HG03378 (cell line): ENCODE results near the gene FSTL3.

Experiments
- ATAC-seq: cut with Tn5 transposase; IDR thresholded peaks from one replicate; pipeline ENCODE4 v1.9.1; 2021; ENCODE audit warnings: mild to moderate bottlenecking, moderate library complexity; ENCODE audit not compliant: unreplicated experiment

The FSTL3 gene

DNA sequence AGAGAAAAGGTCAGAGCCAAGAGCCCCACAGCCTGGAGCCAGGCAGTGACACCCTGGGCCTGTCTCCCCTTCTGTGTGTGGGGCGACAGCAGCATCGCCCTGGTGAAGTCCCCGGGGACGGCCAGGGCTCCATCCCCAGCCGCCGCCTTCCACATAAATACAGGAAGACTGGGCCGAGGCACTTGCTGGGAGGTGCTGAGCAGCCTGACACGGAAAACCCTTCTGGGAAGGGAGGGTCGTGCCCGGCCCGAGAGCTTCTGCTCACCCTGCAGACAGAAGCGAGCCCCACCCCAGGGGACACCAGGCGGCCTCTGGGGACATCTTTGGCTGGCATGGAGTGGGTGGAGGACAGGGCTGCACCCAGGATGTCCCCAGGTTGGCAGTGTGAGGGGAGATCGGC, 31.4 kb upstream of the FSTL3 start:
- ATAC-seq = no peak

DNA sequence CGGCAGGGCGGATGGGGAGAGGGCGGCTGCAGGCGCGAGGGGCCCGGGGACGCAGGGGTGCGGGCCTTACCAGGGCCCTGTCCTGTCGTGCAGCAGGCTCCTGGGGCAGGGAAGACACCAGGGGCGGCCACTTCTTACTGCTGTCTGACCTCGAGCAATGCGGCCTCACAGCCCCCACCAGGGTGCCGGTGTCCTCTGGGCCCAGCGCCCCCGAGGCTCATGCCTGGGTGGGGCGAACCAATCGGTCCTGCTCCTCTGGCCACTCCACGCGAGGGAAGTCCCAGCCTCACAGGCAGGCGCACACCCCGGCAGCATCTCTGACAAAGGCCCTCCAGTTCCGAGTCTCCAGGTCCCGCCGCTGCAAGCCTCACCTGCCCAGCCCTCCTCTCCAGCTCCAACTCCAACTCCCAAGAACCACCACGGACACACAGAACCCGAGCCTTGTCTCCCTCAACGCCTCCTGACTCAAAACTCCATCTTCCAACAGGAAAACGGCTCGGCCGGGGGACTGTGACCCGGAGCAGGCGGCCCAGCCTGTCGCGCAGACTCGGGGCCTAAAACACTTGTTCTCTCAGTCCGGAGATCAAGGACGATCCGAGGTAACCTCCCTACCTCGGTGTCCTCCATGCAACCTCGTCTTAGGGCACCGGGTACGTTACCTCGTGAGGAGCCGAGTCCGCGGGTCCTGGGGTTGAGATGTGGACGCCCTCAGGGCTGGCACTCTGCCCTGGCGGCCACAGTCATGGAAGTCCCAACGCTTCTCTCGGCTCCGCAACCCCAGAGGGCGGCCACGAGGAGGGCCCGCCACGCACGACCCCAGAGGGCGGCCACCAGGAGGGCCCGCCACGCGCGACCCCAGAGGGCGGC, 30.0 kb upstream of the FSTL3 start:
- ATAC-seq = no peak

DNA sequence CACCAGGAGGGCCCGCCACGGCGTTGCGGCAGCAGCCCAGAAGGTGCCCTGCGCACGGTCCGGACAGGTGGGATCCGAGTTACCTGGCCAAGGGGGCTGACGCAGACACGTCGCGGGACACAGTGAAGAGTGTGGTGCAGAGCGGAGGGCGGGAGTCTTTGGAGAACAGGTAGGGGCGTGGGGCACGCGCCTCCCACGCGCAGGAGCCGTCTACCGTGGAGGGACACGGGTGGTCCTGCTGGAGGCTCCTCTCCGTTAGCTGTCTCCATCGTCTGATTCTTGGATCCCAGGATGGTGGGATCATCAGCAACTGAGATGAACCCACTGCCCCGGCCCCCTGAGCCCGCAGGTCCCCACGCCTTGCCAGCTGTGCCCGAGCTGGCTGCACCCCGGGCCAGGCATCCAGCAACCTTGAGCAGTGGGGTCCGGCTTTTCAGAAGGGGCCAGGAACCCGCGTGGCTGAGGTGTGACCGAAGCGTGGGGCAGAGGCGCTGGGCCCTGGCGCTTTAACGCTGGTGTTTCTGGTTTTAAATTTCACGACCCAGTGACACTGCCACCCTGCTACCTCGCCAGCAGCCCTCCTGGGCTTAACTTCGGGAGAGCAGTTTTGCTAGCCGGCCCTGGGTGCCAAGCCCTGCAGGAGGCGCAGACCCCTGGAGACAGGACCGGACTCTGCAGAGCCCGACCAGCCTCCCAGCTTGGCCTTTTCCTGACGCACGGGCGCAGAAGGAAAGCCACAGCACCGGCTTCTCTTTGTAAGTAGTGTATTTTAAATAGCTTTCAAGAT, 29.2 kb upstream of the FSTL3 start:
- no peak for ATAC-seq

DNA sequence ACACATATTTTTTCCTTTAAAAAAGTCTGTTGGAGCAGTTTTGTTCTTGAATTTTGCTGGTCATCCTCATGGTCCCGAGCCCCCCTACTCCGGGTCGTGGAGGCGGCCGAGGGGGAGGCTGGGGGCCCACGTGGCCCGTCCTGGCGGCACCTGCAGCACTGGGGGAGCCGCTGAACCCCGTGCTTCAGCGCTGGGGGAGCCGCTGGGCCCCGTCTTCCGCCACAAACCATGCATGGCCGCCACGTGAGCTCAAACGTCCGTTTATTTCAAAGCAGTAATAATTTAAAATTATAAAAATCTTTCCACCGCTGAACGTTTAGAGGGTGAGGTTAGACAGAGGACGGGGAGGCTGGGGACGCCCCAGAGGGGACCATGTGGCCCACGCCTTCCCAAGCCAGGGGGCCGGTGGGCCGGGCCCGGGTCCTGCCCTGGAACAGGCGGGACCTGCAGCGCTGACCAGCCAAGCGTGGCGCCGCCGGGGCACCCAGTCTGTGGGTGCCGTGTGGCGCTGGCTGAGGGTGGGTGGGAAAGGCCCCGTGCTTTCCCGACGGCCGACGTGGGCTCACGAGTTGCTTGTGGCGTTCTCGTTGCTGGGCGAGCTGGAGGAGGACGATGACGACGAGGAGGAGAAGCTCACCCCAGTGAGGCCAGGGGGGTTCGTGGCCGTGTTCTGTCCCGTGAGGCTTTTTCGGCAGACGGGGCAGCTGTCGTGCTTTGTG, 28.5 kb upstream of the FSTL3 start:
- no peak for ATAC-seq

DNA sequence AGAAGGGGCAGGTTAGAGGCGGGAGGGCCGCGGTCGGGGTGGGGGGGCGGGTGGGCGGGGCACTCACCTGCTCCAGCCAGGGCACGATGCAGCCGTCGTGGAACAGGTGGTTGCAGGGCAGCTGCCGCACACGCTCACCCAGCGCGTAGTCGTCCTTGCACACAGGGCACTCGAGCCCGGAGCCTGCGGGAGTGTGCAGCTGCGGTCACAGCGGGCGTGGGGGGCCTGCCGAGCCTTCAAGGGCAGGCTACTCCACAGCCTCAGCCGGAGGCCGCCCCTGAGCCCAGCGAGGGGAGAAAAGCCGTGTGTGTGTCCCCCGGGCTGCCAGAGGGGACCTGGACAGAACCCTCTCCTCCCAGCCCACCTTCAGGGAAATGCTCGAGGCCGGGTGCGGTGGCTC, 27.9 kb upstream of the FSTL3 start:
- no peak for ATAC-seq

DNA sequence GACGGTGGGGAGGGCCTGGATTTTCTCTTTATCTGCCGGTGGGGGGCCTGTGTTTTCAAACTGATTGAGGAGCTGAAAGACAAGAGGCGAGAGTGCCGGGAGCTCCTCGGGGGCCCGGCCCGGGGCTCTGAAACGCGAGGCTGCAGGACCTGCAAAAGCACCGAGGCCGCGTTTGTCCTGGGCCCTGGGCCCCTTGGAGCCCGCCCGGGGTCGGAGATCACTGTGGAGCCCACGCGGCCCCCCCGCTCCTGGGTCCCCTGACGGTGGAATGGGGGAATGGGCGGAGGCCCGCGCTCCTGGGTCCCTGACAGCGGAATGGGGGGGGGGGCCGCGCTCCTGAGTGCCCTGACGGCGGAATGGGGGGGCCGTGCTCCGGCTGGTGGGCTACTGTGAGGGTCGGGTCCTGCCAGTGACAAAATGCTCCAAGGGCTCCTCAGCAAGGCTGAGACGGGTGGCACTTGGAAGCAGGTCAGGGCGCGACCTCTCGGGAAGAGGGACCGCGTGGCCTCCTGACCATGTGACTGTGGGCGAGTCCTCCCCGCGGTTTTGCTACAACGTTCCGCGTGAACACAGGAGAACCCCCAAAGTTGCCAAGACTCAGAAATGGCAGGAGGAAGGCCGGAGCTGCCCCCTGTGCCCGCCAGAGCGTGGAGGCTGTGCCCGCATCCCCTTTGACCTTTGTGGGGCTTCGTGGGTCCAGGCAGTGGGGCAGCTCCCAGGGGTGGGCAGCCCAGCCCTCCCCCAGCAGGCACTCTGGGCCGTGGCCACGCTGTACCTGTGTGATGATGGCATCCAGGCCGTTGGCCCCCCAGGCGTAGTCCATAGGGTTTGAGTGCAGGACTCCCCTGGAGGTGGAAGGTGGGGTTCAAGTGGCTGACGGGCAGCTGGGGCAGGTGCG, 27.0 kb upstream of the FSTL3 start:
- no peak for ATAC-seq

DNA sequence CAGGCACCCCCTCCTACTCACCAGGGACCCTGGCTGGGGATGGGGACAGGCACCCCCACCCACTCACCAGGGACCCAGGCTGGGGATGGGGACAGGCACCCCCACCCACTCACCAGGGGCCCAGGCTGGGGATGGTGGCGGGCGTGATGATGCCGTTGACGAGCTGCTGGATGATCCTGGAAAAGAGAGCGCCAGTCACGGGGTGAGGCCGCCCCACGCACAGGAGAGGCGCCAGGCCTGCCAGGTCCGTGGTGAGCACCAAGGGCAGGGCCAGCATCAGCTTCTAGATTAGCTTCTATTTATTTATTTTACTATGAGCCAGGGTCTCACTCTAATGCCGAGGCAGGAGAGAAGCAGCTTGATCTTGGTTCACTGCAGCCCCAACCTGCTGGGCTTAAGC, 26.1 kb upstream of the FSTL3 start:
- no peak for ATAC-seq

DNA sequence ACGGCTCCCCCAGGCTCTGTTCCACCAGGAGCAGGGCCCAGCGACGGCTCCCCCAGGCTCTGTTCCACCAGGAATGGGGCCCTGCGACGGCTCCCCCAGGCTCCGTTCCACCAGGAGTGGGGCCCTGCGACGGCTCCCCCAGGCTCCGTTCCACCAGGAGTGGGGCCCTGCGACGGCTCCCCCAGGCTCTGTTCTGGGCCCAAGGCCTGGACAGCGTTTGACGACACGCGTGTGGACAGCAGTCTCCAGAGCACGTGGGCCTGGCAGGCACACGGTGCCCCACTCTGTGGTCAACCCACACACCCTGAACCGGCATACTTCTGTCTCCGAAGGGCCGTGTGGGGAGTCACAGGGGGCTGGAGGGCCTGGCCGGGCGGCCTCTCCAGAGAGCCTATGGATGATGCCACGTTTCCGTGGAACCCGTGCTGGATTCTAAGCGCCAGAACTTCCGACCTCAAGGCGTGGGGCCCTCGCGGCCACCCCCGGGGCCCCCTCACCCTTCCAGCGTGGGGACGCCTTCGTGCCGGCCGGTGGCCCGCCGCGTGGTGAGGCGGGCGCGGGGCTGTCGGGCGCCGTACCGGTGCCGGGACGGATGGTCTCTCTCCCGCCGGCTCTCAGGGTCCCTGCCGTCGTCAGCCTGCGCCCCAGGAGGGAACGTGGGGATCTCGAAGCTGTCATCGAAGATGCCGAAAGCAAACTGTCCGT, 24.9 kb upstream of the FSTL3 start:
- no peak for ATAC-seq

DNA sequence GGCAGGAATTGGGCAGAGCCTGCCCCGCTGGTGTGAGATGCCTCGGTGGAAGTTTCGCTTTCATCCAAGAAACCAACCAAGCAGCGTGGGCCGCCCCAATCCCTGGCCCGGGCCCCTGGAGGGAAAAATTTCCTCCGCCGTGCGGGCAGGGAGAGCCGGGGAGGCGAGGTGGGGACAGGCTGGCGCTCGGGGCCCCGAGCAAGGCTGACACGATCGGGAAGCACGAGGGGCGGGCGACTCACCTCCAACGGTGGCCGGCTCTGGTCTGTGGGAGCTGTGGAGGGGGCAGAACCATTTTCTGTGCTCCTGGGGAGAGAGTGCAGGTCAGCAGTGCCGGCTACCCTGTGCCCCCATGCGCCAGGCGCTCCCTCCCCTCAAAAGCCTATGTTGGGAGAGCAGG, 24.2 kb upstream of the FSTL3 start:
- no peak for ATAC-seq

DNA sequence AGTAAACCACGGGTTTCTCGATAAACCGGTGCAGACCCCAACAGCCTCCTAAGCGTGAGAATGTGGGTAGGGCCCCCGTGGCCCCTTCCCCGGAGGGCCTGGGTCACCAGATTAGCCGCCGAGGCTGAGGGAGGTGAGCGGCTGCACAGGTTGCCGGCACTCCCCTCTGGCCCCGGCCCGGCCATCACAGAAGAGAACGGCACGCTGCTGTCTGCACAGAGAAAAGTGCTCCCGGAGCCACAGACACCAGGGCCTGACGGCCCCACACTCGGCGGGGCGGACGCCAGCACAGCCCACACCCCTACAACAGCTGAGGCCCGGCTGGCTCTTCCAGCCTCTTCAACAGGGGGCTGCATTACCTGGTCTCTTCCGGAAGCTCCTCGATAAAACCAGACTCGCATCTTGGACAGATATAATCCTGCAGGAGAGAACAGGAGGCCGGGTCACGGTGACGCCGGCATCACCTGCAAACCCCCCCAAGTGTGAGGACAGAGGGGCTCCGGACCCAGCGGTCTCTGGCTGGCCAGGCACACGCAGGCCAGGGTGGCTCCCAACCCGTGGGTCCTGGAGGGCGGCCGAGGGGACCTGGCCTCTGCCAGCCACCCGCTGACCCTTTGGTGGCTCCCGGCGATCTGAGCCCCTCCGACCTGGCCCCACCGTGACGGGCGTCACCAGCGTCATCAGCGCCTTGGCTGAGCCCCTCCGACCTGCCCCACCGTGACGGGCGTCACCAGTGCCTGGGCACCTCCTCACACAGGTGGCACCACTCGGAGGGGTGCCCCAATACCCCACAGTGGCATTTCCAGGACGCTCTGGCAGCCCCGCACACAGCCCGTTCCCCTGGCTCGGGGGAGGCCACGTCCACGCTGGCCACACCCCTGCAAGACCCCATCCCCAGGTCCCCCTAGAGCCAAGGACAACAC, 23.5 kb upstream of the FSTL3 start:
- ATAC-seq = no peak

DNA sequence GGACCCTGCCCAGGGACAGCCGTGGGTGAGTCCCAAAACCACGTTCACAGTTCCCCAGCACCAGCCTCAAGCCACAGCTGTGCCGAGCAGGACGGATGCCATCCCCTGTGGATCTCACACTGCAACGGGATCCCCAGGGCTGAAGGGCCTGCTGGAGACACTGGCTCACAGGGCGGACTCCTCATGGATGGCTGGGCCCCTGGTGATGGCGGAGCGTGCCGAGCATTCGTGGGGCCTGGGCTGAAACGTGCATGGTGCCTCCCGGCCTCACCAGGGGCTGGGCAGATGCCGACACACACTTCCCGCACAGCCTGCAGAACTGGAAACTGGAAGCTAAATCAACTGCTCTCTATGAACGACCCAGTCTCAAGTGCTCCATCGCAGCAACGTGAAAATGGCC, 22.8 kb upstream of the FSTL3 start:
- no peak for ATAC-seq

DNA sequence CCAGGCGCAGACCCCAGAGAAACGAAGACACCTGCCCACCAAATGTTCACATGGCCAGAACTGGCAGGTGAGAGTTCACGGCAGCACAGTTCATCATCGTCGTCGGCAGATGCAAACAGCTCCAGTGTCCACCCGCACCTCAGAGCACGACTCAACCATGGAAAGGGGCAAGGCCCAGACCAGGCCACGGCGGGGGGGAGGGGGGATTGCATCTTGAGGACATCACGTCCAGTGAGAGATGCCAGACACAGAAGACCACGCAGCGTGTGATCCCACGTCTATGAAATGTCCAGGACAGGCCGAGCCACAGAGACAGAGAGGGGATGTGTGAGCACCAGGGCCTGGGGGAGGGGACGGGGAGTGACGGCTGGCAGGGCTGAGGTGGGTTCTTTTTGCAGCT, 20.5 kb upstream of the FSTL3 start:
- no peak for ATAC-seq

DNA sequence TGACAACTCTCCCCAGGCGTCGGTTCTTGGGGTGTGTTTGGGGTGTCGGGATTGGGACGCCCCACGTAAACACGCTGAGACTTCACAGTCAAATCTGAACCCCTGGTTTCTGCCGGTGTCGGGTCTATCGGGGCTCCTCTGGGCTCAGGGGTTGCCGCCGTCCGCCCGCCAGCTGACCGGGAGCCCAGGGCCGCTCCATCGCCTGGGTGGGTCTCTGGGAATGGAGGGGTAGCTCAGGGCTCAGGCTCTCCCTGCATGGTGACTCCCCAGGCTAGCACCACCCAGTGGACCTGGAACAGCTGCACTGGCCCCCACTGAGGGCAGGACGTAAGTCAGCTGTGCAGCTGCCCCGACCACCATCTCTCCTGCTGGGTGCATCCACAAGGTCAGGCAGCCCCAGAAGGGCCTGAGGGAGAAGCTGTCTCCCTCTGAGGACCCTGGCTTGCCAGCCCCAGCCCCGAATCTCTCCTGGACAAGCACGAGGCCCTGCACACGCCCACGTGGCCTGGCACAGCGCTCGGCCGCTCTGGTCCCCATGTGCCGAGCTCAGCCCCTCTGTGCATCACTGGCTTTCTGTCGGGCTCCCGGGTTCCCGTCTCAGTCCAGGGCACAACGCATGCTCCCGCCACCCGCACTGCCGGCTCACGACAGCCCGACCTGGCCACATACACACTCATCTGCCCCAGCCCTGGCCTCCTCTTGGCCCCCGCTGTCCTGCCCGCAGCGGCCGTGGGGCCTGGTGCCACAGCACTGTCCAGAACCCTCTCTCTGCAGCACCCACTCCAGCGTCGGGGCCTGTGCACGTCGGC, 19.2 kb upstream of the FSTL3 start:
- ATAC-seq = no peak

DNA sequence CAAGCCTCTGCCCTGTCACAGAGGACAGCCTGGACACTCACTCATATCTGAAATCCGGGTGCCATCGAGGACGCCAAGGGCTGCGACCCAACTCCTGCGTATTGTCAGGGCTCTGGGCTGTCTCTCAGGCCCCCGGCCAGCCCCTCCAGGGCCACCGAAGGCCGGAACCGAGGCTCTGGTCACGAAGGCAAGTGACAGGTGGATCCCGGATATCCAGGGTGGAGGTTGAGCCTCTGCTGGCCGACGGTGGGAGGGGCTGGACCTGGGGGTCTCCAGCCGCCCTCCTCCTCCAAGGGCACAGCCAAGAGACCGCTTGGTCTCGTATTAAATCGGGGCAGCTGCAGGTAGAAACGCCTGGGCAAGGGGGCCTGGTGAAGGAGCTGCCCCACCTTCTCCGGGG, 18.6 kb upstream of the FSTL3 start:
- ATAC-seq = no peak

DNA sequence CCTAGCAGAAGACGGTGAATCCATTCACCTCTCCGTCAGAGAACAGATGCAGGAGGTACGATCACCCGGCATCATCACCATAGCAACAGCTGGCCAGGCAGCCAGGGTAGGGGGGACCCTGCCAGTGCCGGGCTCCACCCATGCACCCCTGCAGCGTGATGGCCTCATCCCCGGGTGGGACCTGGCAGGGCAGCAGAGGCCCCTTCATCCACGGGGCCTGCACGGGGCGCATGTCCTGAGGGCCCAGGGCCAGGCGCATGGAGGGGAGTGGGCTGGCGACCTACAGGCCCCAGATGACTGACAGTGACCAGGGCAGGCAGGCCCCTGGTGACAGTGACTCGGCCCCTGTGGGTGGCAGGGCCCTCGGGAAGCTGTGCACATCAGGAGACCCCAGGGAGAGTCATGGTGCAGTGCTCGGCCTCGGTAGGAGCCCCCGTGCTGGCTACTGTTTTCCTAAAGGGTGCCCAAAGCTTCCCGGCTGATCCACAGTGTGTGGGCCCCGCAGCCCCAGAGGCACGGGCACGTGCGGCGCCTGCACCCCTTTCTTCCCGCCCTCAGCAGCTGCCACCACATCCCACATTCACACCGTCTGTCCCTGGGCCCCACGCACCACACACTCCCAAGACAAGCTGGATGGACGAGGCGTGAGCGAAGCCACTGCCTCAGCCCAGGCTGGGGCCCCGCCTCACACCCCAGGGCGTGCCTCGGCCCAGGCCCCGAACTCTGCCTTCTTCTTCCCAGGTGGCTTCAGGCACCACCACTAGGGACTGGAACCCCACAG, 17.9 kb upstream of the FSTL3 start:
- ATAC-seq = no peak

DNA sequence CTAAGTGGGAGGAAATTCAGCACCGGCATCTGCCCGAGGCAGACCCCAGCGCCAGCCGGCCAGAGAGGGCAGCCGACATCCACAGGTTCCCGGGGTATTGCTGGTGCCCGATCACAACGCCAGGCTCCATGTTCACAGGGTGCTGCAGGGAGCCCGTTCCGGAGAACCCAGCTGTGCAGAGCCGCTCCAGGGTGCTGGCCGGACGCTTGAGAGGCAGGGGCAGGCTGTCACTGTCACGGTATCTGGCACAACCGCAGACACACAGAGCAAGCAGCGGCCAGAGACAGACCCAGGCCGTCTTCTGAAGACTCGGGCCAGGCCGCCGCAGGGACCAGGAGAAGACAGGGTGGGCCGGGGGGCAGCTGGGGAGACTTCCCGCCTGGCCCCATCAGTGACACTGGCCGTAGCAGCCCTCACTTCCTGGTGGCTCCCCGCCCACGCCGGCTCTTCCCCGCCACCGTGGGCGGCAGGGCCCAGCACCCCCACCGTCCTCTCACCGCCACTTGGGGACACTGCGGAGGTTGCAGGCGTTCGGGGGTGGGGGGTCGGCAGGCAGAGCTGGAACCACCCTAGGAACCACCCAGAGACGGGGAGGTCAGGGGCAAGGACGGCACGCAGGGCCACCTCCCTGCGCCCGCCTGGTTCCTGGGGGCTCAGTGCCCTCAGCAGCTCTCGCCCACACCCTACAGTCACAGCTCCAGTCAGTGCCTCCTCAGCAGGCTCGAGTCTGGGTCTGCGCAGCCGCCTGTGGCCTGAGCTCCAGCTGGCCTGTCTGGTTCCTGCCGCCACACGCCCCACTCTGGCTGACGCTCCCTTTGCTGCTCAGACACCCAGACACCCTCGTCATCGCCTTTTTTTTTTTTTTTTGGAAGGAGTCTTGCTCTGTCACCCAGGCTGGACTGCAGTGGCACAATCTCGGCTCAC, 17.0 kb upstream of the FSTL3 start:
- ATAC-seq = no peak
